CD8-positive, alpha-beta memory T cell (primary cell): ENCODE results near the gene PPT2. TPM values are rescaled to one million over a fixed set of nuclear protein-coding genes. Genes with fewer than 3 reads are reported as not detected.

Source experiments
- polyA plus RNA-seq: library from polyadenylated mRNA; unstranded; fragments of 300-500 nt; fragmentation: Illumina TruSeq; gene quantifications from one replicate; pipeline ENCODE4 v1.2.3, GENCODE V29; 2021
- total RNA-seq, 2 experiments: library from RNA; stranded (reverse); gene quantifications; one replicate each; pipeline ENCODE4 v1.2.3, GENCODE V29; 2021

PPT2 gene
- total and polyA plus RNA-seq, 3 experiments from 2014 or later = 10.0 to 19.0 (median 18.8) TPM

Other genes starting within 250 kb of the PPT2 start
- under 1 TPM; 0.70 to 0.73 TPM for gene C2, start 226.4 kb upstream of the PPT2 start, total RNA-seq
- gene C2, start 226.4 kb upstream of the PPT2 start, polyA plus RNA-seq = not detected
- under 1 TPM; 0.31 to 0.40 TPM for gene CFB, start 208.0 kb upstream of the PPT2 start, total RNA-seq
- 0.83 TPM for gene CFB, start 208.0 kb upstream of the PPT2 start, polyA plus RNA-seq
- 10 to 100 TPM; 86.1 to 90.6 TPM for gene NELFE, start 195.2 kb upstream of the PPT2 start, total RNA-seq
- 79.6 TPM for gene NELFE, start 195.2 kb upstream of the PPT2 start, polyA plus RNA-seq
- gene SKIC2, start 195.0 kb upstream of the PPT2 start, total RNA-seq = 100 to 1,000 TPM; 110 to 114 TPM
- gene SKIC2, start 195.0 kb upstream of the PPT2 start, polyA plus RNA-seq = 21.1 TPM
- gene DXO, start 182.0 kb upstream of the PPT2 start, total RNA-seq = 10 to 100 TPM; 13.8 to 15.8 TPM
- gene DXO, start 182.0 kb upstream of the PPT2 start, polyA plus RNA-seq = 16.8 TPM
- gene C4A, start 172.1 kb upstream of the PPT2 start, total RNA-seq = 1 to 10 TPM; 3.3 to 3.4 TPM
- 0.40 TPM for gene C4A, start 172.1 kb upstream of the PPT2 start, polyA plus RNA-seq
- gene C4B, start 139.3 kb upstream of the PPT2 start, total RNA-seq = 1 to 10 TPM; 2.2 to 3.7 TPM
- gene C4B, start 139.3 kb upstream of the PPT2 start, polyA plus RNA-seq = 0.70 TPM
- under 1 TPM; 0.37 to 0.40 TPM for gene CYP21A2, start 115.7 kb upstream of the PPT2 start, total RNA-seq
- gene CYP21A2, start 115.7 kb upstream of the PPT2 start, polyA plus RNA-seq = not detected
- gene TNXB, start 44.8 kb upstream of the PPT2 start, total RNA-seq = 1 to 10 TPM; 2.5 to 4.9 TPM
- not detected for gene TNXB, start 44.8 kb upstream of the PPT2 start, polyA plus RNA-seq
- 10 to 100 TPM; 72.5 to 74.4 TPM for gene ATF6B, start 25.9 kb upstream of the PPT2 start, total RNA-seq
- 20.7 TPM for gene ATF6B, start 25.9 kb upstream of the PPT2 start, polyA plus RNA-seq
- 1 to 10 TPM; 6.8 to 8.1 TPM for gene FKBPL, start 23.9 kb upstream of the PPT2 start, total RNA-seq
- gene FKBPL, start 23.9 kb upstream of the PPT2 start, polyA plus RNA-seq = 2.3 TPM
- gene PRRT1, start 2.2 kb upstream of the PPT2 start, total RNA-seq = under 1 TPM; 0.35 to 0.55 TPM
- gene PRRT1, start 2.2 kb upstream of the PPT2 start, polyA plus RNA-seq = 0.72 TPM
- 1 to 10 TPM; 8.3 to 9.5 TPM for gene EGFL8, start 10.5 kb downstream of the PPT2 start, total RNA-seq
- not detected for gene EGFL8, start 10.5 kb downstream of the PPT2 start, polyA plus RNA-seq
- 10 to 100 TPM; 42.5 to 42.6 TPM for gene AGPAT1, start 21.9 kb downstream of the PPT2 start, total RNA-seq
- 23.5 TPM for gene AGPAT1, start 21.9 kb downstream of the PPT2 start, polyA plus RNA-seq
- gene RNF5, start 24.3 kb downstream of the PPT2 start, total RNA-seq = 10 to 100 TPM; 52.7 to 52.9 TPM
- 110 TPM for gene RNF5, start 24.3 kb downstream of the PPT2 start, polyA plus RNA-seq
- 10 to 100 TPM; 11.9 to 12.5 TPM for gene AGER, start 30.1 kb downstream of the PPT2 start, total RNA-seq
- gene AGER, start 30.1 kb downstream of the PPT2 start, polyA plus RNA-seq = not detected
- 10 to 100 TPM; 63.5 to 69.4 TPM for gene PBX2, start 36.1 kb downstream of the PPT2 start, total RNA-seq
- gene PBX2, start 36.1 kb downstream of the PPT2 start, polyA plus RNA-seq = 2.2 TPM
- gene GPSM3, start 38.5 kb downstream of the PPT2 start, total RNA-seq = 10 to 100 TPM; 82.0 to 89.5 TPM
- gene GPSM3, start 38.5 kb downstream of the PPT2 start, polyA plus RNA-seq = 136 TPM
- gene NOTCH4, start 69.9 kb downstream of the PPT2 start, total RNA-seq = 1 to 10 TPM; 1.3 to 1.4 TPM
- 0.71 TPM for gene NOTCH4, start 69.9 kb downstream of the PPT2 start, polyA plus RNA-seq
- gene TSBP1, start 217.8 kb downstream of the PPT2 start, total RNA-seq = not detected
- not detected for gene TSBP1, start 217.8 kb downstream of the PPT2 start, polyA plus RNA-seq